C1 segment of cervical spinal cord (tissue), 14 donors: ENCODE data around the gene DTNB.

Experiments
- DNase-seq, 14 donors: peaks; one replicate each; lab custom pipeline; 2025; lab: John Stamatoyannopoulos, UW

Gene DTNB

DNA sequence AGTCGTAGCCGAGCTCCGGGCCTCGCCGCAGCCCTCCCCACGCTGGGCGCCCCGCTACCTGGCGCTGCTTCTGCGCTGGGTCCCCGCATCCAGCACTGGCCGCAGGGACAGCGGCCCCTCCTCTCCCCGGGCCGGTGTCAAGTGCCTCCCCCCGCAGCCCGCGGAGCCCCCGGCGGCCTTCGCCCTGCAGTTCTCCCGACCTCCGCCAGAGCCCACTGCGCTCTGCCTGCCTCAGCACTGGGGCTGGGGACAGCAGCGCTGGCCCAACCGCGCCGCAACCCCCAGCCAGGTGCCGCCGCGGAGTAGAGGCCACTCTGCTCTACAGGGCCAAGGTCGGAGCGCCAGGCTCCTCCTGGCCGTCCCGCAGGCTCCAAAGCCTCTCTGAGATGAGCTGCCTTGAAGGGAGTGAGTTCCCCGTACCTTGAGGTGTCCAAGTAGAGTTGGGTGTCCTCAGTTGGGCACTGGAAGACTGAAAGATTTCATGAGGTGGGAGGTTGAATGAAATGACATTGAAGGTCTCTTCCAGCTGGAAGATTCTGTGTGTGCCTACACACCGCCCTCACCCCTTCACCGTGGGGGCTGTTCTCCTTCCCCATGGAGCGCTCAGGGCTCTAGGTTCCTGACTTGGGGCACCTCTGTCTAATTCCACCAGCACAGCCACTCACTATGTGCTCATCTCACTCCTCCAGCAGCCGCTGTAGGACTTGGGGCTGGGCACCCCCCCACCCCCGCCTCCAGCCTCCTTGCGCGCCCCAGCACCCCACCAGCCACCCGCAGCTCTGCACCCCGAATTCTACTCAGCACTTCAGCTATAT, 330.8 kb downstream of the DTNB start:
- peak in 13 of 14 donors; percentile 44 to 85 (median 71) for DNase-seq

DNA sequence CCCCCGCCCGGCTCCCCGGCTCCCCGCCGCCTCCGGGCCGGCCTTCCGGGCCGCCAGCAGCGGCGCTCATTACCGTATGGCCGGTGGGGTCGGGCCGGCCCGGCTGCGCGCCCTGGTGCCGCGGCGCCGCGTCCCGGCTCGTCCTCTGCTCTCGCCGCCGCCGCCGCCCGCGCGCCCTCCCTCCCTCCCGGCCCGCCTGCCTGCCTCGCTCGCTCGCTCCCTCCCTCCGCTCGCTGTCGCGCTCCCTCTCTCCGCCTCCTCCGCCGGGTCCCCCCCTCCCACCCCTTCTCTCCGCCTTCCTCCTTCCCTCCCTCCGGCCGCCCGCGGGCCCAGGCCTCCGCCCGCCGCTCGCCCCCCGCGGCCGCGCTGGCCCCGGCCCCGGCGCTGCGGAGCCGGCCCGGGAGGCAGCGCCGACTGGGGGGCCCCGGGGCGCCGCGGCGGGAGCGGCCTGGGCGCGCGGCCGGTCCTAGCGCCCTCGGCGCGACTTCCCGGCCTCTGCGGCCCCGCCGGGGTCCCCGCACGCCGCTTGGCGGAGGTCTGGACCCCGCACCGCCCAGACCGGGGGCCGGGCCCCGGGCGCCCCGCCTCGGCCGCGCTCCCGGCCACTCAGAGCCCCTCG, 331.5 kb downstream of the DTNB start, which contains the start of gene DNMT3A:
Gene DNMT3A, minus strand, starts transcription at position 173 of the 619 bp plus-strand sequence. CDS start 27,941 bp downstream, outside the sequence.
- DNase-seq, result peak in 11 of 14 donors; percentile 44 to 79 (median 61)

DNA sequence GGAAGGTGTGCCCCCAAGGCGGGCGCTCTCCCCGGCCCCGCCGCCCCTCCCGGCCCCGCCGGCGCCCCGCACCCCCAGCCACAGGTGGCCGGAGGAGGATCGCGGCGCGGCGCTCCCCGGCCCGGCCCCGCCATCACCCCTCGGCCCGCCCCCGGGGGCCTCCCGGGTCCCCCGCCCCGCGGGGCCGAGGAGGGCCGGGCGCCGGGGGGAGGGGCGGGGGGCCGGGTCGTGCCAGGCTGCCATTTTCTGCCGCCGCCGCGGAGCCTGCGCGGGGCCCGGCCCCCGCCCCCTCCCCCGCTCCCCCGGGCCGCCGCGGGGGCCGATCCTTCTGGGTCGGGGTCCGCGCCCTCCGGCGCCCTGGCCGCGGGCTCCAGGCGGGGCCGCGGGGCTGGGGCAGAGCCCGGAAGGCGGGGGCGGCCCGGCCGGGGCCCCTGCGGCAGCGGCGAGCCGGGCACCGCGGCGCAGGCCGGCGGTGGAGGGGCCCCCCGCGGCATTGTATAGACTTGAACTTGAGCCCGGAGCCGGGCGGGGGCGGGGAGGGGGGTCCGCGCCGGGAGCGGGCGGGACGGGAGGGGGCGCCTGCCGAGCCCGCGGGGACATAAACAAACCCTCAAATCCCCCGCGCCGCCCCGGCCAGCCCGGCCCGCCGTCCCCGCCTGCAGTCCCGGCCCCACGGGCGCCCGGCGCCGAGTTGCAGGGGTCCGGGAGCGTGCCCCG, 332.2 kb downstream of the DTNB start:
- peak in 5 of 14 donors; percentile 44 to 79 (median 60) for DNase-seq

DNA sequence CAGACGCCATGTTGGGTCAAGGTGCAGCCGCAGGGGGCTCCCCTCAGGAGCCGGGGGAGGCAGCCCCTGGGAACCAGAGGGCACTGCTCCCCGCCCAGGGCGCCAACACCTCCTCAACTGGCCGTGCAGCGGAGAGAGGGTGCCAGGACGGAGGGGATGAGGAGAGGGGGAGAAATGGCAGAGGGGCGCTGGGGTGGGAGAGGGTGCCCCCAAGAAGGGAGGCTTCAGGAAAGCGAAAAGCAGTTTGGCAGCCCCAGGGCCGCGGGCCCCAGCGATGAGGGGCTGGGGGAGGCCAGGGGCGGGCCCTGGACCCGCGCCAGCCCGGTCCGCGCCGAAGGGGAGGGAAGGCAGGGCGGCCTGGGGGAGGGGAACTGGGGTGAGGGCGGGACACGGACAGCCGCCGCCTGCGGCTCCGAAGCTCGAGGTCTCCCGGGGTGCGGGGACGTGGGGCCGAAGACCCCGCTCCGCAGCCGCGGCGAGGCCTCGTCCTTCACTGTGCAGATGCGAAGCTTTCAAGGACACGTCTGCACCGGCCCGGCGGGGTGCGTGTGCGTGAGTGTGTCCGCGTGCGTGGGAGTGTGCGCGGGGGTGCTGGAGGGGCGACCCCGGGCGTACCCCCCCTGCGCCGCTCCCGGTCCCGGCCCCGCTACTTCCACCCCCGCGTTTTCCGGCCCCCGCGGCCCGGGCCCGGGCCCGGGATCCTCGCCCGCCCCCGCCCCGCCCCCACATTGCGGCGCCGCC, 333.0 kb downstream of the DTNB start:
- peak in 3 of 14 donors; percentile 53 to 64 (median 56) for DNase-seq

DNA sequence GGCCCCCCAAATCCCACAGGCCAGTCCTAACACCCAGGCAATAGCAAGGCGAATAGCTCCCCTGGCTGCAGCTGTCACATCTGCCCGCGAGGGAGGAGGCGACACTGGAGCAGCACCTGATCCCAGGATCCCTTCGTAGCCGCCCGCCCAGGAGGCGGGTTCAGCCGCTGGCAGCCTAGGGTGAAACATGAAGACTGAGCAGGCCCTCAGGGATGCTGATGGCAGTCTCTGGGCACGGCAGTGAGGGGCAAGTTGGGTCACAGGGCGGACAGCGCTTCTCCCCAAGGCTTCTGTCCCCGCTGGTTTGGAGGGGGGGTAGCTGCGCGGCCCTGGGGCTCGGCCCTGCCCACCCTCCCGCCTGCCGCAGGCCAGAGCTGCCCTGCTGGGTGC, 333.6 kb downstream of the DTNB start:
- DNase-seq, result peak in 6 of 14 donors; percentile 21 to 67 (median 51)

DNA sequence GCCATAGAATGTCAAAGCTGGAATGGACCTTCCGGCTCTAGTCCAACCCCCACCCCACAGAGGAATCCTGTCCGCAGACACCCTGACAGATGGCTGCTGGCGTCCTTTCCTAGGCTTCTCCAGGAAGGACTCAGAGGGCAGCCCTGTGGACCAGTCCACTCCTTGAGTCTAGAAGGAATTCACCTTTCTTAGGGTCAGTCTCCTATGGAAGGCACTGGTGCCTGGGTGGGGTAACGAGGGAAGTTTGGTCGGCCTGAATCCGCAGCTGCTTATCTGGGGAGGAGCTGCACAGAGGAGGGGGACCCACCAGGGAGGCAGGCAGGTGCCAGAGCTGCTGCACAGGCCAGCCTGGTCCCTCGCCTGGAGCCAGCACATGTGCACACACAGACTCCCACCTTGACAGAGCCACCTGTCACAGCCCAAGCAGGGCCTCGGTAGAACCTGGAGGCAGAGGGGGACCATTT, 334.1 kb downstream of the DTNB start:
- DNase-seq, result peak in 1 of 14 donors; percentile 71

DNA sequence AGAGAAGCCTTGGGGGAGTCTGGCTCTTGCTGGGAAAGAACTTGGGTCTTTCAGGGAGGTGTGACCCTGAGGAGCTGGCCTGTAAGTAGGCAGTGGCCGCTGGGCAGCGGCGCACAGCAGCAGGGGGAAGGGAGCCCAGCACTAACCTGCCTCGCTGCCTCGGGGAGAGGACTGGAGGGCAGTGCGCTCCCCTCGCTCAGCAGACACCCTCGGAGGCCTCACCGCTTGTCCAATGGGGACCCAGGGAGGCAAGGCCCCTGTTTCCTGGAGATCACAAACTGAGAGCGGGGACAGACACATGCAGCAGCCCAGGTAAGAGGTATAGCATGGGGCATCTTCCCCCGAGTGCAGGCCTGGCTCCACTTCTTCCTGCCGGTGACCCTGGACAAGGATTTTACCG, 335.0 kb downstream of the DTNB start:
- DNase-seq, result no peak

DNA sequence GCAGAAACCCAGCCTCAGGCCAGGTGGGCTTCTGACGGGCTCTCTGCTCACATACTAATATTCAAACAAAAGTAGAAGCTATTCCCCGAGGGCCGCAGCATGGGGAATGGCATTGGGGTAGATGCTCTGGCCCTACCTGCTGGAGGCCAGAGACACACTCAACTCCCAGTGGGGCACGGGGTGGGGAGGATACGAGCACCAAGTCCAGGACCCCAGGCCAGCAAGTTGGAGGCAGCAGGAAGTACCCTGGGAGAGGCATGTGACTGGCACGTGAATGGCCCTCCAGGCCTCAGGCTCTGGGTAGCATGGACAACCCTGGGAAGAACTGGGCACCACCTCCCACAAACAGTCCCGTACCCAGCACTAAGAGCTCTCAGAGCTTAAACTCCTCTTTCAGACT, 335.5 kb downstream of the DTNB start:
- peak in 1 of 14 donors; percentile 14 for DNase-seq

DNA sequence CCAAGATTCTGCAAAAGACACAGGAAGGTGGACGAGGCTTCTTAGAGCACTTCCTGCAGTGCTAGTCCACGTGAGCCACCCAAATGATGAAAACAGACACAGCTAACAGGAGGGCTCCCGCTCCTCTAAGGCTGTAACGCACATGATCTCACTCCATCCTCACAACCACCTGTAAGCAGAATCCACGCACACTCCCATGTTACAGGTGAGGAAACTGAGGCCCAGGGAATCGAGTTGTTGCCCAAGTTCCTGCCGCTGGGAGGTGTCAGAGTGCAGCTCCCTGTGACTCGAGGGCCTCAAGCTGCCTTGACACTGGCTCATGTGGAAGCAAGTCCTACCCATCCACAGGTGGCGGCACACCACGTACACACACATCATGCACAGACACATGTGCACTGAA, 336.1 kb downstream of the DTNB start:
- DNase-seq, result no peak

DNA sequence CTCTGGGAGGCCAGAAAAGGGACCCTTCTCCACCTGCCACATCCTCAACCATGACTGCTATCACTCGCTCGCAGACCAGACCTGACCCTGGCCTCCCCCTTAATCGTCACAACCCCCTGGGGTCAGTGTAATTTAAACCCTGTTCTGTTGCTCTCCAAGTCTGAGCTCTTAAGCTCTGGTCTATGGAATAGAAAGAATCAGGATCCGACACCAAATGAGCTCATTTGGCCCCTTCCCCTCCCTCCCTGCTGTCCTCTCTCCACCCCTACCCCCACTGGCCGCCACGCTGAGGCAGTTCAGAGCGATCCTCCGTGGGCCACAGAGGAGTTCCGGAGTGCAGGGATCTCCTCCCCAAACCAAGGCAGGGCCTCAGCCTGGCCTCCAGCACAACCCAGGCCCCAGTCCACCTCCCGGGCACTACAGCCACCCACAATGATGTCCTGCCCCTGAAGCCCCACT, 337.0 kb downstream of the DTNB start:
- DNase-seq, result no peak

DNA sequence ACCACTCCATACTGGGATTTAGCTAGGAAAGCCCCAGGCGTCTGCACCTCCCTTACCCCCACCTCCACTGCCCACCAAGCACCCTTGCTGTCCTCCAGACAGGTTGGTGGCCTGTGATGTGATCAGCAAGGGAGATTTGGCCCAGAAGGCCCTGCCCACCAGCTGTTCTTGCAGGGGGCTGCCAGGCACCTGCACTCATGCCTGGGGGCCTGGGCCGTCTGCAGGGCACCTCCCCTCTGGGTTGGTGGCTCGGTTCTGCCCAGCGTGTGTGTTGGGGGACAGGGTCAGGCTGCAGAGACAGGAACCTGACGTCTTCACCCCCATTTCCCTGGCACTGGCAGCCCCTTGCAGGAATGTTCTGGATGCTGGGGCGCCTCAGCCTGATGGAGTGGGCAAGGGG, 337.4 kb downstream of the DTNB start:
- DNase-seq, result no peak

DNA sequence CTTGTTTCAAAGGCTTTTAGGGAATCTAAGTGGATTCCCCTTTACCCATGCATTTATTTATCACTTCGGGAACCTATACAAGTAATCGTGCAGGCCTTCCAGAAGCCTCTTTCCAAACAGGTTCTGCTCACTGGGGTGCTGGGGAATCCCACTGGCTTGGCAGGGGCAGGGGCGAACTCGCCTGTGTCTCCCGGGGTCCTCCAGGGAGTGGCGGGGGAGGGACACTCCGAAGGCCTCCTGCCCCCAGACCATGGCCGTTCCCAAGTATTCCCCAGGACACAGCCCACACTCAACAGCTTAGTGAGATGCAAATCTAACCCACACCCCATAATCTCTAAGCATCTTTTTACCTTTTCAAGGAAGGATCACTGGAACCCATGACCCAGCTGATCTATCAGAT, 338.2 kb downstream of the DTNB start:
- DNase-seq, result no peak

DNA sequence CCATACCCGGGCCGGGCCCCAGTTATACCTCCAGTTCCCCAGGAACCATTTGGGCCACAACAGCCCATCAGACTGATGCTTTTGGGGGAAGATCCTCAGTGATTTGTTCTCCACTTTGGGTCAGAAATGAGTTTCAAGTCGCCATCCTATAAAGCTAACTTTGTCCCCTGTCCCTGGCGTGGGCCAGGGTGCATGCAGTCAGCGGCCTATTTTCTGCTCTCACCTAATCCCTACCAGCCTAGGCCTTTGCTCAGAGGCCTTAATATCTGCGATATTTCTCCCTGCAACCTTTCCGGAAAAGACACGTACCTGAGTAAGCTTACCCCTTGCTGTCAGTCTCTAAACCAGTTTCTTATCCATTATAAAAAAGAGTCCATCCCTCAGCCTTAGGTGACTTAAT, 338.9 kb downstream of the DTNB start:
- DNase-seq, result no peak

DNA sequence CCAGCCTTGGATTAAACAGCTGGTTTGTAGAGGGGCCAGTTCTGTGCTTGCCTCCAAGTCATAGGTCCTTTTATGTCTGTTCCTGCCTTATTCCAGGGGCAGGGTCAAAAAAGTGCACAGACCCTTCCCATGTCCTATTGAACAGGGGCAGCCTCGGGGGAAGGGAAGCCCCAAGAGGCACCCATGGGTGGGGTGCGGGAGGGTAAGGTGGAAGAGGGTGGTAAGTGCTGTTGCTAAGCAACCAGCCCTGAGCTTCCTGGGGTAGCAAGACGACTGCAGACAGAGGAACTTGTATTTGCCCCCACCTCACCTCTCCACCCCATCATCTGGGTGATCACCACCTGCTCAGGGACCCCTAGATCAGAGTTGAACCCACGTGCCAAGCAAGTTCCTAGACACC, 339.4 kb downstream of the DTNB start:
- no peak for DNase-seq

DNA sequence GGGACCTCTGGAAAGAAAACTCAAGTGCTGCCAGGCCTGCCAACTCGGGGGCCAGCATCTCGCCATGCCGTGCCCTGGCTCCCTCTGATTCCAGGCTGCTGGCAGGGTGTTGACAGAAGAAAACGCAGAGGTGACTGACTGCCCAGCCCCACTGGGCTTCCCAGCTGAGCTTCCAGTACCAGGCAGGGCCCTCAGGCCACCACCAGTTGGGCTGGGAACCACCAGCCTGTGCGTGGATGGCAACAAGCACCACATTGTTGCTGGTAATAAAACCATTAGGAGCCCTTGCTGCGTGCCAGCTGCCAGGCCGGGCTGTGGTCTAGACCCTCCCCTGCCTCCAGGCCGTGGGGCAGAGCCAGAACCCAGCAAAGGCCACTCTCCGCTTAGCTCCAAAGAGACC, 340.8 kb downstream of the DTNB start:
- peak in 11 of 14 donors; percentile 29 to 84 (median 58) for DNase-seq

DNA sequence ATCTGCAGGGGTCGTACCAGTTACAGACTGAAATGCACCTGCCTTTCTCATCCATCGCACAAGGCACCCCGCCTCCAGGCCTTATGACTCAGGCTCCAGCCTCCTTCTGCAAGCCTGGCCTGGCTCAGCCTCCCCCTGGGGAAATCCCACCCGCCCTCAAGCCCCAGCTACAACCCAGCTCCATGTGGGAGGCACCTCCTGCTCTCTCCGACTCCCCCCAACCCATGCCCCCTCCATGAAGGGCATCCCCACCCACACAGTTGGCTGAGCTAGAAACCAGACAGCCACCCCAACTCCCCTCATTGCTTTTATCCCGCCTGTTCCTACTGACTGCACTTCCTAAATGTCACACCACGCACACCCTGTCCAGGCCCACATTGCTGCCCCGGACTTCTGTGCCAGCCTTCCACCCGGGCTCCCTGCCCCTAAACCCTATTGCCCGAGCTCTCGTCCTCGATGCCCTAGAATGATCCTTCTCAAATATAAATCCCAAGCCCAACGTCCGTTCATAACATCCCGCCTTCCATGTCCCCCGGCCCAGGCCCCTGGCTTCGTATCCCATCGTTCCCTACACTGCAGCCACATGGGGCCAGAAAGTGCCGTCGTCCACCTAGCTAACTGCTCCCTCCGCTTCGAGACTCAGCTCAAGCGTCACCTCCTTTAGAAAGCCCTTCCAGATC, 341.6 kb downstream of the DTNB start:
- no peak for DNase-seq

DNA sequence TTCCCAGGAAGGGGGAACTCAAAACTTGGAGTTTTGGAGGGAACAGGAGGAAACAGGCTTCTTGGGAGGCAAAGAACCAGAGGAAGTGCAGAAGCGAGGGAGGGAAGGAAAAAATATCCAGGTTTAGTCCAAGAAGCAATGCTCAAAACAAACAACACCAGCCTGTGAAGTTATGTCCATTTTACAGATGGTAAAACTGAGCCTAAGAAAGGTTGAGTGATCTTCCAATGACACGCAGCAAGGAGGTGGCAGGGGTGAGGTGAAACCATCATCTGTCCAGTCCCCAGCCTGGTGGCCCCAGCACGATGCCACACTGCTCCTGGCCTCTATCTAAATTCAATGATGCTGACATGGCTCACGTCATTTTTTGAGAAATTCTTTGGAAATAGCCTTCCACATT, 342.4 kb downstream of the DTNB start:
- no peak for DNase-seq

DNA sequence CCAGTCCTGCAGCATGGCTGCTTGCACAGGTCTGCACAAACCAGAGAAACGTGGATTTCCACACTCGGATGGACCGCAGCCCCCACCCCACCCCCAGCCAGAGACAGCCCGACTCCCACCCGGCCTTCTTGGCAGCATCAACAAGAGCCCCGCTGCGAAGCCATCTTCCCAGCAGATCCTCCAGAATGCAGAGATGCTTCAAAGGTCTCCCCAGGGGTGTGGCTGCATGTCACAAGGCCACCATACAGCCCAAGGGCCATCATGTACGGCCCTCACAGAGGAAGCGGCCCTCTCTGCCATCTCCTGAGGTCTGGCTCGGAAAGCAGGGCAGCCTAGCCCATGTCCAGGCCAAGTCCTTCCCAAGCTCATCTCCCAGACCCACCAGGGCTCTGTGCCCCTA, 343.1 kb downstream of the DTNB start:
- no peak for DNase-seq

DNA sequence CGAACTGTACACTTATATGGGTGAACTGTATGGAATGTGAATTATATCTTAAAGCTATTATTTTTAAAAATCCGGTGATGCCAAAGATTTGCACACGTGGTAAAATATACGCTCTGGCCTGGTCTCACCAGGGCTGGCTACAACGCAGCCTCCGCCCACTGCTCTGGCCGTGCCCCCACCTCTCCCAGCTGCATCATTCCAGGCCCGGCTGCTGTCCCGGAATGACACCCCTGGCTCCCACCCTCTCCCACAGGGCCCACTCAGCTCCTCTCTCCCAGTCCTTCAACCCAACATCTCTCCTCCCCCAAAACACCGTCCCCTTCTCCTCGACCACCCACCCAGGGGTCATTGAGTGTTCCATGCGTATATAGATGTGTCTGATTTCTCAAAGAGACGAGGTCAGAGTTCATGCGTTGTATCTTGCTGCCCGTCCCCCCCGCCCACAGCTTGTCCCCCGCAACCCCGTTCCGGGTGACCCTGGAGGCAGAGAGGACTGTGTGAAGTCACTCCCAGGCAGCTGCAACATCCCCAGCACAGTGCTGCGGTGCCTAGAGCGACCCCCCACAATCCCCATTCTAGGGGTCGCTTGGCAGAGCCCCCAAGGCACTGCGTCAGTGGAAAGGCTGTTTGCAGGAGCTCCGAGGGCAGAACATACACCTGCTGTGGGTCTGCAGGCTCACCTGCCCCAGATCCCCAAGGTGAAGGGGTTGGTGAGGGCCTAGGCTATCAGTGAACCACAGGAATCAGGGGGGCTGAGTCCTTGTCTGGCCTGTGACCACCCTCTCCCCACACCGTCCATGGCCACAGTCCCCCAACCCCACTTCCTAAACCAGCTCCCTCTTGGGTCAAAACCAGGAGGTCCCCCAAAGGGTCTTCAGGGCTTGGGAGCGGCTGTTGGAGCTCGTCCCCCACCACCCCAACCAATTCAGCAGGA, 345.0 kb downstream of the DTNB start:
- peak in 1 of 14 donors; percentile 33 for DNase-seq
